Measurements from ENCODE around the gene FRRS1L. TPM values are rescaled to one million over a fixed set of nuclear protein-coding genes. Genes with fewer than 3 reads are reported as not detected.
"Not testable (repeated sequence)": the region's sequence is repeated elsewhere in the genome, so short reads cannot be mapped to it uniquely, and the experiment has no call there.

The FRRS1L gene
- polyA plus RNA-seq, 2 donors: 0.08 to 0.20 TPM

DNA sequence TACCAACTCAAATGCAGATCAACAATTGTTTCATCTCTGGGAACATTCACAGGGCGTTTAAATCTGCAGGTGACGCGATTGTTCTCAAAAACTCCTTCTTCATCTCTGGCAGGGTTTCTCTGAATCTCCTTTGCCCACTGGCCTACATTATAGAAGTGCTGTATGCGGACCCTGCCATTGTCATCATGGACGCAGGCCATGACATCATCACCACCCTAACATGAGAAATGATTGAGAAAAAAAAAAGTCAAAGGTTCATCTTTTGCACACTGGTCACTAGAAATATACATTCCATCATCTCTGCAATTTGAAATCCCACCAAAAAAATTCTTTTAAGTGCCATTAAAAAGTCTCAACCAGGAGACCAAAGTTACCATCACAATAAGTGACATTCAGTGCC lies 25.7 kb downstream of the FRRS1L start:
- no peaks in the 10 kb centered on the region for H3K27me3 ChIP-seq (ENCODE audit: control insufficient read depth in 1 of 2, insufficient read depth in 2 of 2, low read length in 2 of 2)
- 93 to 95% methylated on average over 5 of the region's 5 CpGs for WGBS, 2 donors
- H3K9me3 ChIP-seq (ENCODE audit: control insufficient read depth in 2 of 2, insufficient read depth in 1 of 2, low read depth in 1 of 2, low read length in 1 of 2): no peaks in the 10 kb centered on the region
- no peak overlapping the region for H3K27ac ChIP-seq (ENCODE audit: low read depth in 2 of 2, low read length in 1 of 2)
- no peak overlapping the region for H3K4me3 ChIP-seq (ENCODE audit: low read depth in 1 of 2, low read length in 2 of 2)
- no peaks in the 10 kb centered on the region for H3K4me1 ChIP-seq (ENCODE audit: control insufficient read depth in 2 of 2, insufficient read depth in 2 of 2, low read length in 1 of 2)
- no peaks in the 10 kb centered on the region for H3K36me3 ChIP-seq (ENCODE audit: control insufficient read depth in 2 of 2, insufficient read depth in 2 of 2, low read length in 1 of 2)

- Histone ChIP-seq H3K4me3 (ENCODE audit: low read depth in 1 of 2, low read length in 2 of 2) (no peak overlapping the region), H3K36me3 (ENCODE audit: control insufficient read depth in 2 of 2, insufficient read depth in 2 of 2, low read length in 1 of 2) (no peaks in the 10 kb centered on the region), H3K4me1 (ENCODE audit: control insufficient read depth in 2 of 2, insufficient read depth in 2 of 2, low read length in 1 of 2) (no peaks in the 10 kb centered on the region), H3K9me3 (ENCODE audit: control insufficient read depth in 2 of 2, insufficient read depth in 1 of 2, low read depth in 1 of 2, low read length in 1 of 2) (no peaks in the 10 kb centered on the region), H3K27me3 (ENCODE audit: control insufficient read depth in 1 of 2, insufficient read depth in 2 of 2, low read length in 2 of 2) (no peaks in the 10 kb centered on the region), H3K27ac (ENCODE audit: low read depth in 2 of 2, low read length in 1 of 2) (no peak overlapping the region)
- WGBS, 2 donors: 56 to 89% methylated on average over 1 of the region's 1 CpG
Observed at GRCh38 chr9:109139851-109140250, 27.2 kb downstream of the FRRS1L start.

- Histone ChIP-seq H3K27ac (ENCODE audit: low read depth in 2 of 2, low read length in 1 of 2) (no peak overlapping the region), H3K4me3 (ENCODE audit: low read depth in 1 of 2, low read length in 2 of 2) (no peak overlapping the region)
- 89 to 95% methylated on average over 2 of the region's 2 CpGs for WGBS, 2 donors
Observed at GRCh38 chr9:109138421-109138820, 28.6 kb downstream of the FRRS1L start.

GRCh38 chr9:109134167-109134578 lies 32.9 kb downstream of the FRRS1L start:
- WGBS, 2 donors: 90 to 93% methylated on average over 1 of the region's 1 CpG
- Histone ChIP-seq H3K4me1 (ENCODE audit: control insufficient read depth in 2 of 2, insufficient read depth in 2 of 2, low read length in 1 of 2) (no peaks in the 10 kb centered on the region), H3K27me3 (ENCODE audit: control insufficient read depth in 1 of 2, insufficient read depth in 2 of 2, low read length in 2 of 2) (no peaks in the 10 kb centered on the region), H3K9me3 (ENCODE audit: control insufficient read depth in 2 of 2, insufficient read depth in 1 of 2, low read depth in 1 of 2, low read length in 1 of 2) (no peaks in the 10 kb centered on the region), H3K27ac (ENCODE audit: low read depth in 2 of 2, low read length in 1 of 2) (no peak overlapping the region), H3K4me3 (ENCODE audit: low read depth in 1 of 2, low read length in 2 of 2) (no peak overlapping the region), H3K36me3 (ENCODE audit: control insufficient read depth in 2 of 2, insufficient read depth in 2 of 2, low read length in 1 of 2) (no peaks in the 10 kb centered on the region)

More at GRCh38 chr9:109138421-109138820, 28.6 kb downstream of the FRRS1L start:
- Histone ChIP-seq H3K9me3 (ENCODE audit: control insufficient read depth in 2 of 2, insufficient read depth in 1 of 2, low read depth in 1 of 2, low read length in 1 of 2) (no peaks in the 10 kb centered on the region), H3K36me3 (ENCODE audit: control insufficient read depth in 2 of 2, insufficient read depth in 2 of 2, low read length in 1 of 2) (no peaks in the 10 kb centered on the region), H3K4me1 (ENCODE audit: control insufficient read depth in 2 of 2, insufficient read depth in 2 of 2, low read length in 1 of 2) (no peaks in the 10 kb centered on the region), H3K27me3 (ENCODE audit: control insufficient read depth in 1 of 2, insufficient read depth in 2 of 2, low read length in 2 of 2) (no peaks in the 10 kb centered on the region)

GRCh38 chr9:109133533-109133932 lies 33.5 kb downstream of the FRRS1L start:
- H3K27ac ChIP-seq (ENCODE audit: low read depth in 2 of 2, low read length in 1 of 2): no peak overlapping the region
- H3K27me3 ChIP-seq (ENCODE audit: control insufficient read depth in 1 of 2, insufficient read depth in 2 of 2, low read length in 2 of 2): no peaks in the 10 kb centered on the region
- no peak overlapping the region for H3K4me3 ChIP-seq (ENCODE audit: low read depth in 1 of 2, low read length in 2 of 2)
- H3K9me3 ChIP-seq (ENCODE audit: control insufficient read depth in 2 of 2, insufficient read depth in 1 of 2, low read depth in 1 of 2, low read length in 1 of 2): no peaks in the 10 kb centered on the region
- WGBS, 2 donors: 89 to 94% methylated on average over 2 of the region's 2 CpGs
- no peaks in the 10 kb centered on the region for H3K4me1 ChIP-seq (ENCODE audit: control insufficient read depth in 2 of 2, insufficient read depth in 2 of 2, low read length in 1 of 2)
- H3K36me3 ChIP-seq (ENCODE audit: control insufficient read depth in 2 of 2, insufficient read depth in 2 of 2, low read length in 1 of 2): no peaks in the 10 kb centered on the region

- Histone ChIP-seq H3K36me3 (ENCODE audit: control insufficient read depth in 2 of 2, insufficient read depth in 2 of 2, low read length in 1 of 2) (no peaks in the 10 kb centered on the region), H3K27ac (ENCODE audit: low read depth in 2 of 2, low read length in 1 of 2) (no peak overlapping the region), H3K4me1 (ENCODE audit: control insufficient read depth in 2 of 2, insufficient read depth in 2 of 2, low read length in 1 of 2) (no peaks in the 10 kb centered on the region), H3K4me3 (ENCODE audit: low read depth in 1 of 2, low read length in 2 of 2) (no peak overlapping the region), H3K9me3 (ENCODE audit: control insufficient read depth in 2 of 2, insufficient read depth in 1 of 2, low read depth in 1 of 2, low read length in 1 of 2) (no peaks in the 10 kb centered on the region), H3K27me3 (ENCODE audit: control insufficient read depth in 1 of 2, insufficient read depth in 2 of 2, low read length in 2 of 2) (no peaks in the 10 kb centered on the region)
- 55 to 58% methylated on average over 2 of the region's 2 CpGs for WGBS, 2 donors
Observed at GRCh38 chr9:109132567-109133021, 34.5 kb downstream of the FRRS1L start.

- WGBS, 2 donors: 74 to 83% methylated on average over 6 of the region's 6 CpGs
- H3K4me1 ChIP-seq (ENCODE audit: control insufficient read depth in 2 of 2, insufficient read depth in 2 of 2, low read length in 1 of 2): no peaks in the 10 kb centered on the region
Observed at GRCh38 chr9:109129470-109130197, 37.4 kb downstream of the FRRS1L start.

DNA sequence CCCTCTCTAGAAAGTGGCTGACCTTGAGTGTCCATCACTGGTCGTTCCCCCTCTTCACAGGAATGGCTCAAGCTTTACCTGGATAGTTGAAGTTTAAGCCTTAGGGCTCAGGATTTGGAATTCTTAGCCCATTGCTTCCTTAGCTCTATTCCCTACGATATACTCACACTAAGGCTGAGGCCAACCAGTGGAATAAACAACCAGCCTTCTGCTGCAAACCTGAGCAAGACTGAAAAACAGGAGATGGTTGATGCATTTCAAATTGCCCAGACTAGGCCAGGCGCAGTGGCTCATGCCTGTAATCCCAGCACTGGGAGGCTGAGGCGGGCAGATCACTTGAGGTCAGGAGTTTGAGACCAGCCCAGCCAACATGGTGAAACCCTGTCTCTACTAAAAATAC lies 40.4 kb downstream of the FRRS1L start:
- WGBS, 2 donors: 79 to 81% methylated on average over 4 of the region's 4 CpGs
- not testable (repeated sequence) for H3K27me3 ChIP-seq (ENCODE audit: control insufficient read depth in 1 of 2, insufficient read depth in 2 of 2, low read length in 2 of 2); H3K27ac ChIP-seq (ENCODE audit: low read depth in 2 of 2, low read length in 1 of 2); H3K4me3 ChIP-seq (ENCODE audit: low read depth in 1 of 2, low read length in 2 of 2); H3K9me3 ChIP-seq (ENCODE audit: control insufficient read depth in 2 of 2, insufficient read depth in 1 of 2, low read depth in 1 of 2, low read length in 1 of 2); H3K4me1 ChIP-seq (ENCODE audit: control insufficient read depth in 2 of 2, insufficient read depth in 2 of 2, low read length in 1 of 2); H3K36me3 ChIP-seq (ENCODE audit: control insufficient read depth in 2 of 2, insufficient read depth in 2 of 2, low read length in 1 of 2)

More at GRCh38 chr9:109129470-109130197, 37.4 kb downstream of the FRRS1L start:
- Histone ChIP-seq H3K27me3 (ENCODE audit: control insufficient read depth in 1 of 2, insufficient read depth in 2 of 2, low read length in 2 of 2) (no peaks in the 10 kb centered on the region), H3K4me3 (ENCODE audit: low read depth in 1 of 2, low read length in 2 of 2) (no peak overlapping the region), H3K27ac (ENCODE audit: low read depth in 2 of 2, low read length in 1 of 2) (no peak overlapping the region), H3K36me3 (ENCODE audit: control insufficient read depth in 2 of 2, insufficient read depth in 2 of 2, low read length in 1 of 2) (no peaks in the 10 kb centered on the region), H3K9me3 (ENCODE audit: control insufficient read depth in 2 of 2, insufficient read depth in 1 of 2, low read depth in 1 of 2, low read length in 1 of 2) (no peaks in the 10 kb centered on the region)

- Histone ChIP-seq H3K27ac (ENCODE audit: low read depth in 2 of 2, low read length in 1 of 2) (no peak overlapping the region), H3K9me3 (ENCODE audit: control insufficient read depth in 2 of 2, insufficient read depth in 1 of 2, low read depth in 1 of 2, low read length in 1 of 2) (no peaks in the 10 kb centered on the region), H3K4me3 (ENCODE audit: low read depth in 1 of 2, low read length in 2 of 2) (no peak overlapping the region), H3K4me1 (ENCODE audit: control insufficient read depth in 2 of 2, insufficient read depth in 2 of 2, low read length in 1 of 2) (no peaks in the 10 kb centered on the region), H3K27me3 (ENCODE audit: control insufficient read depth in 1 of 2, insufficient read depth in 2 of 2, low read length in 2 of 2) (no peaks in the 10 kb centered on the region), H3K36me3 (ENCODE audit: control insufficient read depth in 2 of 2, insufficient read depth in 2 of 2, low read length in 1 of 2) (no peaks in the 10 kb centered on the region)
- WGBS, 2 donors: 63 to 67% methylated on average over 2 of the region's 2 CpGs
Observed at GRCh38 chr9:109124121-109124520, 42.9 kb downstream of the FRRS1L start.

Measured in esophagus (tissue), 2 donors.